MM.1S (cell line): ENCODE data around the gene IL3.

ENCODE experiments used
- DNase-seq: peaks from one replicate; pipeline ENCODE4 v3.0.0-alpha.2; 2015
- H2AFZ ChIP-seq: fragments of 300-600 bp; sonication (generic); 2 replicates; pipeline ENCODE4 v1.6.0; 2016; ENCODE audit warnings: antibody characterized with exemption, low read length
- H3F3A ChIP-seq: fragments of 300-600 bp; sonication (generic); 2 replicates; pipeline ENCODE4 v1.6.1; 2016; ENCODE audit warnings: mild to moderate bottlenecking, antibody characterized with exemption, low read length, moderate library complexity, mixed read lengths; ENCODE audit not compliant: insufficient read depth
- H3K27ac ChIP-seq: fragments of 300-600 bp; sonication (generic); 2 replicates; pipeline ENCODE4 v1.5.1; 2016; ENCODE audit warnings: mild to moderate bottlenecking, low read length
- H3K27me3 ChIP-seq: fragments of 300-600 bp; sonication (generic); replicated peaks from 2 replicates; pipeline ENCODE4 v1.6.0; 2016; ENCODE audit warnings: low read length; ENCODE audit not compliant: insufficient read depth
- H3K36me3 ChIP-seq: fragments of 300-600 bp; sonication (generic); replicated peaks from 2 replicates; pipeline ENCODE4 v1.6.1; 2016; ENCODE audit warnings: mild to moderate bottlenecking, low read length, mixed read lengths; ENCODE audit not compliant: insufficient read depth
- H3K4me1 ChIP-seq: fragments of 300-600 bp; sonication (generic); 2 replicates; pipeline ENCODE4 v1.6.1; 2016; ENCODE audit warnings: low read length, mixed read lengths
- H3K4me2 ChIP-seq: fragments of 300-600 bp; sonication (generic); 2 replicates; pipeline ENCODE4 v1.6.0; 2016; ENCODE audit warnings: low read depth, low read length
- H3K4me3 ChIP-seq: fragments of 300-600 bp; sonication (generic); 2 replicates; pipeline ENCODE4 v1.5.1; 2016; ENCODE audit warnings: low read length, mixed read lengths
- H3K79me2 ChIP-seq: fragments of 300-600 bp; sonication (generic); 2 replicates; pipeline ENCODE4 v1.6.1; 2016; ENCODE audit warnings: mixed run types, low read length, mixed read lengths
- H3K9ac ChIP-seq: fragments of 300-600 bp; sonication (generic); 2 replicates; pipeline ENCODE4 v1.6.1; 2016; ENCODE audit warnings: low read length, mixed read lengths
- H3K9me2 ChIP-seq: fragments of 300-600 bp; sonication (generic); replicated peaks from 2 replicates; pipeline ENCODE4 v1.6.1; 2016; ENCODE audit warnings: mild to moderate bottlenecking, low read length, mixed read lengths; ENCODE audit not compliant: insufficient read depth
- H3K9me3 ChIP-seq: fragments of 300-600 bp; sonication (generic); replicated peaks from 2 replicates; pipeline ENCODE4 v1.6.1; 2016; ENCODE audit warnings: mild to moderate bottlenecking, low read length, mixed read lengths; ENCODE audit not compliant: insufficient read depth
- H4K20me1 ChIP-seq: fragments of 300-600 bp; sonication (generic); 2 replicates; pipeline ENCODE4 v1.6.1; 2016; ENCODE audit warnings: mild to moderate bottlenecking, low read length, moderate library complexity, mixed read lengths; ENCODE audit not compliant: insufficient read depth
- EZH2 ChIP-seq: fragments of 300-600 bp; sonication (generic); optimal IDR thresholded peaks from 2 replicates; pipeline ENCODE3; 2017; ENCODE audit warnings: low read depth, mild to moderate bottlenecking, antibody characterized with exemption, low read length, mixed read lengths
- EZH2phosphoT487 ChIP-seq: fragments of 300-600 bp; sonication (generic); IDR thresholded peaks from 2 replicates; pipeline ENCODE4 v1.6.1; 2018; ENCODE audit warnings: antibody characterized with exemption, low read length
- TF ChIP-seq, protein P1 (sequence below): fragments of 300-600 bp; sonication (generic); IDR thresholded peaks from 2 replicates; pipeline ENCODE4 v1.5.1; 2016; ENCODE audit warnings: antibody characterized with exemption, low read length, mixed read lengths

IL3 gene

DNA sequence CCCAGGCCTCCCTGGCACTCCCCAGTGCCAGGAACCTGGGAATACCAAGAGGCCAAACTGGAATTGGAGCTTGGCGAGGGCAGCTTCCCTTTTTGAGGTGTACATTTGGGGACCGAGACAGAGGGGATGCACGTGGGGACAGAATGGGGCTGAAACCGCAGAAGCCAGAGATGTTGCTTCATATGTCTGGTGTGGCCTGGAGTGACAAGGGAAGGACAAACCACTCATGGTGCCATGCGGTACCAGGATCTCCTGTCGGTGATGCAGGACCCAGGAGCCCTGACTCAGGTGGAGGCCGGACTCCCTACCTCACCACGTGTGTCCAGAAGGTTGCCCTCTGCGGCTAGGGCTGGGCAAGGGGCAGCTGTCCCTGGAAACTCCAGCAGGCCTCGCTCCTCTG lies 9.1 kb downstream of the IL3 start:
- no peaks in the 10 kb centered on the region for H3K27me3 ChIP-seq
- no peaks in the 10 kb centered on the region; the same call in 1 of the 2 replicates for H3F3A ChIP-seq
- no peak overlapping the region for H3K27ac ChIP-seq
- no peaks in the 10 kb centered on the region for H3K9me3 ChIP-seq
- H3K36me3 ChIP-seq = no peaks in the 10 kb centered on the region
- no peak overlapping the region for H2AFZ ChIP-seq
- H3K9me2 ChIP-seq = no peaks in the 10 kb centered on the region
- H3K9ac ChIP-seq = no peak overlapping the region
- no peaks in the 10 kb centered on the region for H3K79me2 ChIP-seq
- no peaks in the 10 kb centered on the region for H4K20me1 ChIP-seq
- no peak overlapping the region for H3K4me2 ChIP-seq
- no peak for TF ChIP-seq EZH2phosphoT487
- no peak for TF ChIP-seq EZH2
- TF ChIP-seq, protein P1, sequence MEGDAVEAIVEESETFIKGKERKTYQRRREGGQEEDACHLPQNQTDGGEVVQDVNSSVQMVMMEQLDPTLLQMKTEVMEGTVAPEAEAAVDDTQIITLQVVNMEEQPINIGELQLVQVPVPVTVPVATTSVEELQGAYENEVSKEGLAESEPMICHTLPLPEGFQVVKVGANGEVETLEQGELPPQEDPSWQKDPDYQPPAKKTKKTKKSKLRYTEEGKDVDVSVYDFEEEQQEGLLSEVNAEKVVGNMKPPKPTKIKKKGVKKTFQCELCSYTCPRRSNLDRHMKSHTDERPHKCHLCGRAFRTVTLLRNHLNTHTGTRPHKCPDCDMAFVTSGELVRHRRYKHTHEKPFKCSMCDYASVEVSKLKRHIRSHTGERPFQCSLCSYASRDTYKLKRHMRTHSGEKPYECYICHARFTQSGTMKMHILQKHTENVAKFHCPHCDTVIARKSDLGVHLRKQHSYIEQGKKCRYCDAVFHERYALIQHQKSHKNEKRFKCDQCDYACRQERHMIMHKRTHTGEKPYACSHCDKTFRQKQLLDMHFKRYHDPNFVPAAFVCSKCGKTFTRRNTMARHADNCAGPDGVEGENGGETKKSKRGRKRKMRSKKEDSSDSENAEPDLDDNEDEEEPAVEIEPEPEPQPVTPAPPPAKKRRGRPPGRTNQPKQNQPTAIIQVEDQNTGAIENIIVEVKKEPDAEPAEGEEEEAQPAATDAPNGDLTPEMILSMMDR = no peak
- peaks cover 20% of the 10 kb centered on the region for H3K4me1 ChIP-seq
- DNase-seq = no peak
- no peak overlapping the region for H3K4me3 ChIP-seq

DNA sequence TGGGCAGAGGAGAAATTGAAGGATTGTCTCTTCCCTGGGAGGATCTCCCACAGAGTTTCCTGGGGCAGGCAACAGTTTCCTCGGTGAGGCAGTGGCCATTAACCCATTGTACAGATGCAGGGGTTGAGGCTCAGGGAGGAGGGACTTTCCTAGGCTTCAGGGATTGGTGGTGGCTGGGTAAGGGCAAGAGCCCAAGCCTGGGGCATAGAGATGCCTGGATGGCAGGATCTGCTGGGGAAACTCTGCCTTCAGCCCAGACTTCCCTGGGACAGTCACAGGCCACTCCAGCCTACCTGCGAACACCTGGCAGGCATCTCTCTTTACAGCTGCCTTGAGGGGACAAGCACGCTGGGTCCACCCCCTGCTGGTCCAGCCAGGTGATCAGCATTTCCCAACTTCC lies 9.5 kb downstream of the IL3 start:
- Histone ChIP-seq H3K9me3 (no peaks in the 10 kb centered on the region), H3K4me1 (peaks cover 18% of the 10 kb centered on the region), H3F3A (no peaks in the 10 kb centered on the region; the same call in 1 of the 2 replicates), H3K4me2 (no peak overlapping the region), H3K9me2 (no peaks in the 10 kb centered on the region), H2AFZ (no peak overlapping the region), H3K79me2 (no peaks in the 10 kb centered on the region), H3K27me3 (no peaks in the 10 kb centered on the region), H3K27ac (no peak overlapping the region), H3K4me3 (no peak overlapping the region), H3K9ac (no peak overlapping the region), H4K20me1 (no peaks in the 10 kb centered on the region), H3K36me3 (no peaks in the 10 kb centered on the region)
- DNase-seq = no peak
- TF ChIP-seq, protein P1 = no peak
- TF ChIP-seq EZH2 (no peak), EZH2phosphoT487 (no peak)

DNA sequence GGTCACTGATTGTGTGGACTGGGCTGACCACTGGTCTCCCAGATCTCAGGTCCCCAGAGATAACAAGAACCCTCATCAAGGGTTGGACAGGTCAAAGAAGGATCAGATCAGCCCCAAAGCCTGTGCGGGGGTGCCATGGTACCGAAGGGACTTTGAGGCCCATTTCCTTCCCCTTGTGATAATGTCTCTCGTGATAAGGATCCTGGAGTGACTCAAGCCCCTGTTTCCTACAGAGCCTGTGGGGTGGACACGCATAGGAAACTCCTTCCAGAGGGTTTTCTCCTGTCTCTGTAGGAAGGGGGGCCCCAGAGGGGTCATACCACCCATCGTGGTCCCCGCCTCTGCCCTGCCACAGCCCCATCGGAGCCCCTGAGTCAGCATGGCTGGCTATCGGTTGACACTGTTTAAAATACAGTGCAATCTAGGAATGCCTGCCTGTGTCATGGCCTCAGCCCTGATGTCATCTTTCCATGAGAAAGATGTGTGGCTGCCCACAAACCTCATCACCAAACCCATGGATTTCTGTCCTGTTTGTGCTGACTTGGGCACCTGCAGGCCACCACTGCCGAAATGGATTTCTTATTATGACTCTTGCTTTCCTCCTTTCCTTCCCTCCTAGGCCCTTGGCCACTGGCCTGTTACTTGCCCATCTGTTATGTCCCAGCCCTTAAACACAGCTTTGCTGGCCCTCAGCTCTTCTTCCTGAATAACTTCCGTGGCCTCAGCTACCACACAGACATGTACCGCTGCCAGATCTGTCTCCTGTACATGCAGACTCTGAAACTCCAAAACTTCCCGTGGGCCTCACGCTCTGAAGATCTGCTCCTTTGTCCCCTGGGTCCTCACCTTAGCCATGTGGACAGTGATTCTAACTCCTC lies 10.2 kb downstream of the IL3 start:
- no peaks in the 10 kb centered on the region for H3K9me3 ChIP-seq
- no peaks in the 10 kb centered on the region for H3K27me3 ChIP-seq
- H3K4me1 ChIP-seq = peaks cover 21% of the 10 kb centered on the region
- no peak for DNase-seq
- H4K20me1 ChIP-seq = no peaks in the 10 kb centered on the region
- no peak overlapping the region for H2AFZ ChIP-seq
- H3K9ac ChIP-seq = no peak overlapping the region
- H3K4me2 ChIP-seq = no peak overlapping the region
- no peaks in the 10 kb centered on the region; the same call in 1 of the 2 replicates for H3F3A ChIP-seq
- no peaks in the 10 kb centered on the region for H3K36me3 ChIP-seq
- H3K79me2 ChIP-seq = no peaks in the 10 kb centered on the region
- H3K9me2 ChIP-seq = no peaks in the 10 kb centered on the region
- no peak overlapping the region for H3K27ac ChIP-seq
- H3K4me3 ChIP-seq = no peak overlapping the region
- TF ChIP-seq, protein P1 = no peak
- TF ChIP-seq EZH2 (no peak), EZH2phosphoT487 (no peak)
